Muscle layer of duodenum (tissue), 2 donors: ENCODE results near the gene TACR3.
"Not testable (repeated sequence)": the region's sequence is repeated elsewhere in the genome, so short reads cannot be mapped to it uniquely, and the experiment has no call there.

ENCODE experiments used
- H3K27ac ChIP-seq: one replicate; pipeline ENCODE4 v1.7.0; 2013; ENCODE audit warnings: mild to moderate bottlenecking, low read length
- H3K27me3 ChIP-seq: one replicate; pipeline ENCODE4 v1.7.0; 2013; ENCODE audit warnings: low read depth, mild to moderate bottlenecking, control low read depth, low read length
- H3K36me3 ChIP-seq, 2 donors: one replicate each; pipeline ENCODE4 v1.7.0; 2013; ENCODE audit warnings: low read length in 2 of 2, control low read depth in 1 of 2, mild to moderate bottlenecking in 1 of 2; ENCODE audit not compliant: insufficient read depth in 2 of 2, control insufficient read depth in 1 of 2
- H3K4me1 ChIP-seq, 2 donors: one replicate each; pipeline ENCODE4 v1.7.0; 2013; ENCODE audit warnings: low read length in 2 of 2, mild to moderate bottlenecking in 2 of 2, control low read depth in 1 of 2, moderate library complexity in 1 of 2; ENCODE audit not compliant: insufficient read depth in 2 of 2, control insufficient read depth in 1 of 2
- H3K4me3 ChIP-seq, 2 donors: one replicate each; pipeline ENCODE4 v1.7.0; 2013; ENCODE audit warnings: low read length in 2 of 2, low read depth in 1 of 2, mild to moderate bottlenecking in 1 of 2
- H3K9me3 ChIP-seq, 2 donors: one replicate each; pipeline ENCODE4 v1.7.0; 2013; ENCODE audit warnings: low read length in 2 of 2, control low read depth in 1 of 2, mild to moderate bottlenecking in 1 of 2; ENCODE audit not compliant: control insufficient read depth in 1 of 2
- donor health status: healthy.

The TACR3 gene

GRCh38 chr4:103666764-103667163 is 53.0 kb downstream of the TACR3 start:
- not testable (repeated sequence) for H3K4me3 ChIP-seq, H3K27ac ChIP-seq, H3K9me3 ChIP-seq, H3K36me3 ChIP-seq, H3K27me3 ChIP-seq, H3K4me1 ChIP-seq

- H3K9me3 ChIP-seq: no peaks in the 10 kb centered on the region
- no peak overlapping the region for H3K27ac ChIP-seq
- H3K4me3 ChIP-seq: no peak overlapping the region
- H3K4me1 ChIP-seq: no peaks in the 10 kb centered on the region
- H3K36me3 ChIP-seq: no peaks in the 10 kb centered on the region
- no peaks in the 10 kb centered on the region for H3K27me3 ChIP-seq
Observed at GRCh38 chr4:103664436-103665075, 55.2 kb downstream of the TACR3 start.

GRCh38 chr4:103648541-103648940 is 71.2 kb downstream of the TACR3 start:
- Histone ChIP-seq H3K27me3 (no peaks in the 10 kb centered on the region), H3K4me3 (no peak overlapping the region), H3K27ac (no peak overlapping the region), H3K36me3 (no peaks in the 10 kb centered on the region), H3K9me3 (no peaks in the 10 kb centered on the region), H3K4me1 (no peaks in the 10 kb centered on the region)

GRCh38 chr4:103645991-103646390 is 73.8 kb downstream of the TACR3 start:
- Histone ChIP-seq H3K27ac (no peak overlapping the region), H3K36me3 (no peaks in the 10 kb centered on the region), H3K9me3 (peaks cover 0 to 3% of the 10 kb centered on the region in 2 donors), H3K4me1 (no peaks in the 10 kb centered on the region), H3K4me3 (no peak overlapping the region), H3K27me3 (no peaks in the 10 kb centered on the region)

- no peaks in the 10 kb centered on the region for H3K4me1 ChIP-seq
- no peak overlapping the region for H3K27ac ChIP-seq
Observed at GRCh38 chr4:103634236-103634635, 85.5 kb downstream of the TACR3 start.

GRCh38 chr4:103626296-103626695 is 93.5 kb downstream of the TACR3 start:
- Histone ChIP-seq H3K27ac (no peak overlapping the region), H3K4me1 (no peaks in the 10 kb centered on the region), H3K36me3 (no peaks in the 10 kb centered on the region), H3K4me3 (no peak overlapping the region), H3K27me3 (no peaks in the 10 kb centered on the region), H3K9me3 (peaks cover 0 to 2% of the 10 kb centered on the region in 2 donors)

More at GRCh38 chr4:103634236-103634635, 85.5 kb downstream of the TACR3 start:
- Histone ChIP-seq H3K27me3 (no peaks in the 10 kb centered on the region), H3K36me3 (no peaks in the 10 kb centered on the region), H3K9me3 (peaks cover 0 to 2% of the 10 kb centered on the region in 2 donors), H3K4me3 (no peak overlapping the region)

- H3K27me3 ChIP-seq: no peaks in the 10 kb centered on the region
- no peak overlapping the region for H3K27ac ChIP-seq
- no peaks in the 10 kb centered on the region for H3K36me3 ChIP-seq
Observed at GRCh38 chr4:103591841-103592240, 127.9 kb downstream of the TACR3 start.

GRCh38 chr4:103567591-103567990 is 152.2 kb downstream of the TACR3 start:
- Histone ChIP-seq H3K4me1 (no peaks in the 10 kb centered on the region), H3K36me3 (no peaks in the 10 kb centered on the region), H3K9me3 (no peaks in the 10 kb centered on the region), H3K27ac (no peak overlapping the region), H3K4me3 (no peak overlapping the region), H3K27me3 (no peaks in the 10 kb centered on the region)

More at GRCh38 chr4:103591841-103592240, 127.9 kb downstream of the TACR3 start:
- no peaks in the 10 kb centered on the region for H3K9me3 ChIP-seq
- no peaks in the 10 kb centered on the region for H3K4me1 ChIP-seq
- no peak overlapping the region for H3K4me3 ChIP-seq

GRCh38 chr4:103559178-103559577 is 160.6 kb downstream of the TACR3 start:
- not testable (repeated sequence) for H3K4me3 ChIP-seq, H3K27ac ChIP-seq, H3K36me3 ChIP-seq, H3K27me3 ChIP-seq, H3K9me3 ChIP-seq, H3K4me1 ChIP-seq
